ENCODE results near the gene HRH1. TPM values are rescaled to one million over a fixed set of nuclear protein-coding genes. Genes with fewer than 3 reads are reported as not detected.
"Not testable (repeated sequence)": the region's sequence is repeated elsewhere in the genome, so short reads cannot be mapped to it uniquely, and the experiment has no call there.

Gene HRH1, protein sequence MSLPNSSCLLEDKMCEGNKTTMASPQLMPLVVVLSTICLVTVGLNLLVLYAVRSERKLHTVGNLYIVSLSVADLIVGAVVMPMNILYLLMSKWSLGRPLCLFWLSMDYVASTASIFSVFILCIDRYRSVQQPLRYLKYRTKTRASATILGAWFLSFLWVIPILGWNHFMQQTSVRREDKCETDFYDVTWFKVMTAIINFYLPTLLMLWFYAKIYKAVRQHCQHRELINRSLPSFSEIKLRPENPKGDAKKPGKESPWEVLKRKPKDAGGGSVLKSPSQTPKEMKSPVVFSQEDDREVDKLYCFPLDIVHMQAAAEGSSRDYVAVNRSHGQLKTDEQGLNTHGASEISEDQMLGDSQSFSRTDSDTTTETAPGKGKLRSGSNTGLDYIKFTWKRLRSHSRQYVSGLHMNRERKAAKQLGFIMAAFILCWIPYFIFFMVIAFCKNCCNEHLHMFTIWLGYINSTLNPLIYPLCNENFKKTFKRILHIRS
- 1 to 10 TPM; 5.9 to 6.6 TPM for total RNA-seq
- polyA plus RNA-seq (ENCODE audit: insufficient read length in 6 of 6) = 1 to 10 TPM; 4.5 to 6.7 (median 4.8) TPM
- long read RNA-seq, donor 1, full-length matches to known transcripts = 3 of 3 reads
- long read RNA-seq, donor 1, partial matches to known transcripts = 0 of 3 reads
- long read RNA-seq, donor 1, other reads (novel, unspliced or antisense) = 0 of 3 reads
- long read RNA-seq, donor 2 = 0 reads
- long read RNA-seq, donor 3, full-length matches to known transcripts = 1 of 1 reads
- long read RNA-seq, donor 3, partial matches to known transcripts = 0 of 1 reads
- long read RNA-seq, donor 3, other reads (novel, unspliced or antisense) = 0 of 1 reads
- long read RNA-seq, donor 4, full-length matches to known transcripts = 7 of 14 reads
- long read RNA-seq, donor 4, partial matches to known transcripts = 3 of 14 reads
- long read RNA-seq, donor 4, other reads (novel, unspliced or antisense) = 4 of 14 reads
- long read RNA-seq, donor 5, full-length matches to known transcripts = 1 of 1 reads
- long read RNA-seq, donor 5, partial matches to known transcripts = 0 of 1 reads
- long read RNA-seq, donor 5, other reads (novel, unspliced or antisense) = 0 of 1 reads
- long read RNA-seq, donor 6, full-length matches to known transcripts = 1 of 1 reads
- long read RNA-seq, donor 6, partial matches to known transcripts = 0 of 1 reads
- long read RNA-seq, donor 6, other reads (novel, unspliced or antisense) = 0 of 1 reads
- long read RNA-seq, donor 7, full-length matches to known transcripts = 2 of 2 reads
- long read RNA-seq, donor 7, partial matches to known transcripts = 0 of 2 reads
- long read RNA-seq, donor 7, other reads (novel, unspliced or antisense) = 0 of 2 reads
- long read RNA-seq, donor 8 = 0 reads
- long read RNA-seq, donor 9 = 0 reads
- long read RNA-seq, donor 10, full-length matches to known transcripts = 6 of 9 reads
- long read RNA-seq, donor 10, partial matches to known transcripts = 1 of 9 reads
- long read RNA-seq, donor 10, other reads (novel, unspliced or antisense) = 2 of 9 reads
- long read RNA-seq, donor 11, full-length matches to known transcripts = 4 of 4 reads
- long read RNA-seq, donor 11, partial matches to known transcripts = 0 of 4 reads
- long read RNA-seq, donor 11, other reads (novel, unspliced or antisense) = 0 of 4 reads
- long read RNA-seq, donor 12, full-length matches to known transcripts = 1 of 1 reads
- long read RNA-seq, donor 12, partial matches to known transcripts = 0 of 1 reads
- long read RNA-seq, donor 12, other reads (novel, unspliced or antisense) = 0 of 1 reads

- Histone ChIP-seq H3K4me3 (peak within 1 kb of the TSS; percentile 43 to 48), H3K36me3 (no peaks in the 10 kb centered on the region), H3K27ac (peak within 1 kb of the TSS; percentile 42 to 63), H3K27me3 (peaks cover 7 to 49% of the 10 kb centered on the region in 2 donors), H3K4me1 (peaks cover 10 to 31% of the 10 kb centered on the region in 2 donors), H3K9me3 (no peaks in the 10 kb centered on the region)
- no peak for TF ChIP-seq CTCF (IDR thresholded peaks at IDR 0.05)
- intact Hi-C loops (cut with DNase I) = no loop called here
- ATAC-seq (peak; percentile 56), DNase-seq (peak in 2 of 4 donors; percentile 30 to 81)
These were observed at the start of gene HRH1 for GRCh38 chr3:11154036-11154952. Gene HRH1, plus strand, starts transcription at chr3:11154493. Its CDS starts 104,545 bp downstream, at chr3:11259038.

DNA sequence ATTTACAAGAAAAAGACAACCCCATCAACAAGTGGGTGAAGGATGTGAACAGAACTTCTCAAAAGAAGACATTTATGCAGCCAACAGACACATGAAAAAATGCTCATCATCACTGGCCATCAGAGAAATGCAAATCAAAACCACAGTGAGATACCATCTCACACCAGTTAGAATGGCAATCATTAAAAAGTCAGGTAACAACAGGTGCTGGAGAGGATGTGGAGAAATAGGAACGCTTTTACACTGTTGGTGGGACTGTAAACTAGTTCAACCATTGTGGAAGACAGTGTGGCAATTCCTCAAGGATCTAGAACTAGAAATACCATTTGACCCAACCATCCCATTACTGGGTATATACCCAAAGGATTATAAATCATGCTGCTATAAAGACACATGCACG is 41.0 kb upstream of the HRH1 start:
- H3K9me3 ChIP-seq; ATAC-seq; H3K36me3 ChIP-seq; intact Hi-C loops (cut with DNase I); H3K4me1 ChIP-seq; H3K4me3 ChIP-seq; H3K27me3 ChIP-seq; H3K27ac ChIP-seq; DNase-seq: not testable (repeated sequence)

GRCh38 chr3:11115548-11115947 is 38.7 kb upstream of the HRH1 start:
- no peaks in the 10 kb centered on the region for H3K4me1 ChIP-seq
- peaks cover 0 to 4% of the 10 kb centered on the region in 2 donors for H3K9me3 ChIP-seq
- H3K27me3 ChIP-seq = peaks cover 0 to 5% of the 10 kb centered on the region in 2 donors
- no peak overlapping the region for H3K27ac ChIP-seq
- no peak for DNase-seq
- no peak overlapping the region for H3K4me3 ChIP-seq
- ATAC-seq = no peak
- no peak for TF ChIP-seq CTCF (IDR thresholded peaks at IDR 0.05)
- H3K36me3 ChIP-seq = no peaks in the 10 kb centered on the region
- intact Hi-C loops (cut with DNase I) = no loop called here

GRCh38 chr3:11116336-11117059 is 37.8 kb upstream of the HRH1 start:
- Histone ChIP-seq H3K36me3 (no peaks in the 10 kb centered on the region), H3K27me3 (peaks cover 0 to 5% of the 10 kb centered on the region in 2 donors), H3K27ac (no peak overlapping the region), H3K4me3 (no peak overlapping the region), H3K4me1 (no peaks in the 10 kb centered on the region), H3K9me3 (peaks cover 0 to 4% of the 10 kb centered on the region in 2 donors)
- DNase-seq = no peak
- intact Hi-C loops (cut with DNase I) = no loop called here
- TF ChIP-seq CTCF (IDR thresholded peaks at IDR 0.05) = no peak
- ATAC-seq = no peak
